ENCODE data around the gene COL20A1.

DNA sequence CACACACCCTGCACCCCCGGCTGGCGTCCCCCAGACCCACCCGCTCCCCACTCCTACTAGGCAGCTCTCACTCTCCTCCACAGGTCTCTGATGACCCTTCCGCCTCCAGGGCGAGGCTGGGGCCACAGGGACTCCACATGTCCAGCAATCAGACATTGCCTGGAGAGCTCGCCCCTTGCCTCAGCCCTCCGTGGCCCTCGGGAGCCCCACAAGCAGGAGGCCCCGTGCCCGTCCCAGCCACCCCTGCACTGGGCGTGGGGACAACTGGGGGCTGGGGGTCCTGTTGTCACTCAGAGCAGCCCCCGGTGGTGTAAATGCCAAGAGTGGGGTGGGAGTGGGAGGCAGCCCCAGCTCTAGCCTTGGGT is 1.5 kb downstream of the COL20A1 start:
- TF ChIP-seq, protein P1, sequence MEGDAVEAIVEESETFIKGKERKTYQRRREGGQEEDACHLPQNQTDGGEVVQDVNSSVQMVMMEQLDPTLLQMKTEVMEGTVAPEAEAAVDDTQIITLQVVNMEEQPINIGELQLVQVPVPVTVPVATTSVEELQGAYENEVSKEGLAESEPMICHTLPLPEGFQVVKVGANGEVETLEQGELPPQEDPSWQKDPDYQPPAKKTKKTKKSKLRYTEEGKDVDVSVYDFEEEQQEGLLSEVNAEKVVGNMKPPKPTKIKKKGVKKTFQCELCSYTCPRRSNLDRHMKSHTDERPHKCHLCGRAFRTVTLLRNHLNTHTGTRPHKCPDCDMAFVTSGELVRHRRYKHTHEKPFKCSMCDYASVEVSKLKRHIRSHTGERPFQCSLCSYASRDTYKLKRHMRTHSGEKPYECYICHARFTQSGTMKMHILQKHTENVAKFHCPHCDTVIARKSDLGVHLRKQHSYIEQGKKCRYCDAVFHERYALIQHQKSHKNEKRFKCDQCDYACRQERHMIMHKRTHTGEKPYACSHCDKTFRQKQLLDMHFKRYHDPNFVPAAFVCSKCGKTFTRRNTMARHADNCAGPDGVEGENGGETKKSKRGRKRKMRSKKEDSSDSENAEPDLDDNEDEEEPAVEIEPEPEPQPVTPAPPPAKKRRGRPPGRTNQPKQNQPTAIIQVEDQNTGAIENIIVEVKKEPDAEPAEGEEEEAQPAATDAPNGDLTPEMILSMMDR (IDR thresholded peaks at IDR 0.05) = no peak
- TF ChIP-seq POLR2A (IDR thresholded peaks at IDR 0.05) = no peak
